ENCODE measurements around the gene DISC1.

DNA sequence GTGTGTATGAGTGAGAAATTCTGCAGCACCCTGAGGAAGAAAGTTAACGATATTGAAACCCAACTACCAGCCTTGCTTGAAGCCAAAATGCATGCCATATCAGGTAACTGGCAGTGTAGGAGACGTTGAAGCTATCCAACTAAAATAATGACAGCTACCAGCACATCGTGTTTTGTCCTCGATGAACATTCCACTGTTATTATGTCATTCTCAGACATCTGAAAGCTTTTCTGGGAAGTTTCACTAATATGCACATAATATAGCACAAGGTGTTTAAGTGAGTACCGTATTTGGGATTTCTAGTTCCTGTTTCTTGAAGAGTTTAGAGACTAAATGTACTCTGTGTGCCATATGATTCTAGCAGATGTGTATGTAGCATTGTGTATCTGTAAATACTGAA lies 173.5 kb downstream of the DISC1 start:
- TF ChIP-seq POLR2A (IDR thresholded peaks at IDR 0.05; ENCODE audit: low read depth, low read length), result no peak
- TF ChIP-seq POLR2AphosphoS5 (IDR thresholded peaks at IDR 0.05; ENCODE audit: low read depth, low read length), result no peak

All from GM12892 (cell line).